K562 (cell line): ENCODE results near the gene ACSS2. TPM values are rescaled to one million over a fixed set of nuclear protein-coding genes. Genes with fewer than 3 reads are reported as not detected.

Source experiments
- CXXC5 ChIP-seq: fragments of 250-450 bp; sonication (Bioruptor Pico); IDR thresholded peaks from 2 replicates; pipeline ENCODE4 v1.8.0; 2022; ENCODE audit warnings: inconsistent platforms, mild to moderate bottlenecking, moderate library complexity
- DMBX1 ChIP-seq: fragments of 250-450 bp; sonication (Bioruptor Pico); IDR thresholded peaks from 2 replicates; pipeline ENCODE4 v1.8.0; 2022; ENCODE audit warnings: inconsistent platforms, mild to moderate bottlenecking, moderate library complexity, borderline replicate concordance
- HDAC8 ChIP-seq: fragments of 450-650 bp; IDR thresholded peaks from 2 replicates; pipeline ENCODE4 v1.6.1; 2016; ENCODE audit warnings: mild to moderate bottlenecking, missing genetic modification characterization, moderate library complexity, missing compliant biosample characterization
- HLTF ChIP-seq: fragments of 450-650 bp; IDR thresholded peaks from 2 replicates; pipeline ENCODE4 v1.6.1; 2016
- JUND ChIP-seq, 2 experiments: IDR thresholded peaks; 2 replicates in 1 of 2; 3 replicates in 1 of 2; pipeline ENCODE4 v1.6.1; 2011; ENCODE audit warnings: borderline replicate concordance in 2 of 2, low read depth in 2 of 2, low read length in 2 of 2, improper control_type of control experiment in 1 of 2, missing biosample characterization in 1 of 2, missing genetic modification characterization in 1 of 2, missing genetic modification reagents in 1 of 2
- PCBP1 ChIP-seq: fragments of 200-400 bp; formaldehyde crosslinking; IDR thresholded peaks from 2 replicates; pipeline ENCODE4 v1.6.1; 2018; ENCODE audit warnings: mild to moderate bottlenecking, low read depth, low read length; ENCODE audit not compliant: poor library complexity, severe bottlenecking
- SMARCA5 ChIP-seq: fragments of 450-650 bp; IDR thresholded peaks from 2 replicates; pipeline ENCODE4 v1.6.1; 2016
- SNIP1 ChIP-seq: fragments of 450-650 bp; IDR thresholded peaks from 2 replicates; pipeline ENCODE4 v1.7.1; 2017; ENCODE audit warnings: low read depth, mild to moderate bottlenecking
- SNRNP70 ChIP-seq: fragments of 200-400 bp; formaldehyde crosslinking; optimal IDR thresholded peaks from 2 replicates; pipeline ENCODE3; 2017; ENCODE audit warnings: low read depth, low read length
- TCF3 ChIP-seq: sonication (generic); formaldehyde crosslinking; IDR thresholded peaks from 2 replicates; pipeline ENCODE4 v1.4.0; 2020; ENCODE audit warnings: mild to moderate bottlenecking, missing genetic modification reagents
- TOE1 ChIP-seq, 2 experiments: fragments of 450-650 bp in 1 of 2; sonication (generic) in 1 of 2; formaldehyde crosslinking in 1 of 2; IDR thresholded peaks; 2 replicates each; pipeline versions ENCODE4 v1.7.1 to v1.8.0; 2016 to 2022; ENCODE audit warnings: borderline replicate concordance in 2 of 2, mild to moderate bottlenecking in 2 of 2, antibody characterized with exemption in 1 of 2, inconsistent platforms in 1 of 2, low read depth in 1 of 2, missing genetic modification reagents in 1 of 2, moderate library complexity in 1 of 2
- U2AF2 ChIP-seq: fragments of 200-400 bp; formaldehyde crosslinking; optimal IDR thresholded peaks from 2 replicates; pipeline ENCODE3; 2017; ENCODE audit warnings: low read depth, mild to moderate bottlenecking, low read length
- ZBTB34 ChIP-seq: fragments of 250-450 bp; sonication (Bioruptor Pico); IDR thresholded peaks from 2 replicates; pipeline ENCODE4 v1.8.0; 2021; ENCODE audit warnings: mild to moderate bottlenecking, moderate library complexity
- ZEB2 ChIP-seq: fragments of 450-650 bp; IDR thresholded peaks from 2 replicates; pipeline ENCODE4 v1.6.1; 2016
- ZNF24 ChIP-seq: fragments of 450-650 bp; IDR thresholded peaks from 2 replicates; pipeline ENCODE4 v1.6.1; 2016
- ZNF384 ChIP-seq: IDR thresholded peaks from 2 replicates; pipeline ENCODE4 v1.6.1; 2012; ENCODE audit warnings: low read depth, low read length, improper control_type of control experiment
- ZNF407 ChIP-seq: fragments of 450-650 bp; IDR thresholded peaks from 2 replicates; pipeline ENCODE4 v1.6.1; 2016; ENCODE audit warnings: low read depth
- ZNF561 ChIP-seq: fragments of 450-650 bp; formaldehyde crosslinking; conservative IDR thresholded peaks from 2 replicates; pipeline ENCODE4 v1.4.0; 2020; ENCODE audit warnings: mild to moderate bottlenecking, moderate library complexity
- ZNF695 ChIP-seq: fragments of 450-650 bp; formaldehyde crosslinking; IDR thresholded peaks from 2 replicates; pipeline ENCODE4 v1.4.0; 2020; ENCODE audit warnings: mild to moderate bottlenecking, moderate library complexity
- ZNF830 ChIP-seq: fragments of 250-450 bp; sonication (Bioruptor Pico); IDR thresholded peaks from 2 replicates; pipeline ENCODE4 v1.5.0; 2021; ENCODE audit warnings: mild to moderate bottlenecking
- polyA plus RNA-seq, 8 experiments: library from polyadenylated mRNA; depleted of rRNA in 4 of 8; stranded (reverse) in 5 of 8; unstranded in 3 of 8; fragments of >200 nt; fragmentation: Nextera tagmentation in 2 of 8; fragmentation: Illumina TruSeq in 1 of 8; extraction: Ambion mirVana in 2 of 8; extraction: Trizol in 1 of 8; gene quantifications; 2 replicates each; pipeline versions ENCODE4 v1.2.1 to v1.2.3, GENCODE V29; 2011 to 2014; ENCODE audit warnings: inconsistent platforms in 1 of 8, missing spikeins in 1 of 8
- total RNA-seq, 7 experiments: library from RNA; depleted of rRNA in 6 of 7; stranded (reverse); fragments of >200 nt in 6 of 7; fragmentation: Illumina TruSeq in 2 of 7; extraction: Trizol in 2 of 7; gene quantifications; 2 replicates each; pipeline versions ENCODE4 v1.2.1 to v1.2.3, GENCODE V29; 2011 to 2021; ENCODE audit warnings: low replicate concordance in 1 of 7

ACSS2 gene
- total and polyA plus RNA-seq, 9 of the 15 experiments (the other 6 are each of a cell fraction or from before 2014, with no cell fraction given): 21.9 to 246 (median 66.2) TPM

GRCh38 chr20:34904202-34904621, 27.8 kb downstream of the ACSS2 start (continued):
- TF ChIP-seq ZNF407 (no peak), TCF3 (no peak), ZNF695 (no peak), ZNF24 (no peak), ZNF561 (CRISPR knock-in tag) (no peak), SNRNP70 (no peak), ZNF384 (peak; percentile 77), PCBP1 (no peak), ZEB2 (no peak), U2AF2 (no peak), CXXC5 (CRISPR knock-in tag) (peak; percentile 33; the same call in 1 of the 2 replicates), JUND (IDR thresholded peaks at IDR 0.05; ENCODE audit: borderline replicate concordance, low read depth, low read length) (no peak), JUND (tag; IDR thresholded peaks at IDR 0.05; ENCODE audit: borderline replicate concordance, low read depth, low read length) (peak; percentile 24; the same call in 1 of the 3 replicates), TOE1 (IDR thresholded peaks at IDR 0.05; ENCODE audit: borderline replicate concordance) (no peak), TOE1 (CRISPR knock-in tag; IDR thresholded peaks at IDR 0.05; ENCODE audit: borderline replicate concordance, low read depth) (no peak), ZBTB34 (no peak), SMARCA5 (no peak), HLTF (no peak), DMBX1 (CRISPR knock-in tag) (no peak), SNIP1 (no peak), HDAC8 (tag) (no peak), ZNF830 (no peak)
